AG10803 (cell line): Measurements from ENCODE around the gene ST7L.

ENCODE experiments used
- DNase-seq: peaks from one replicate; pipeline ENCODE4 v3.0.0; 2010; ENCODE audit warnings: low read depth
- H3K4me3 ChIP-seq: 2 replicates; pipeline ENCODE4 v1.5.1; 2011; ENCODE audit warnings: mild to moderate bottlenecking, low read length, control low read depth
- CTCF ChIP-seq: conservative IDR thresholded peaks from 2 replicates; pipeline ENCODE4 v1.5.1; 2011; ENCODE audit warnings: mild to moderate bottlenecking, low read length, control low read depth, inconsistent platforms

Gene ST7L

GRCh38 chr1:112517646-112518045, 101.3 kb downstream of the ST7L start:
- TF ChIP-seq CTCF = no peak
- no peak for DNase-seq
- H3K4me3 ChIP-seq = no peak overlapping the region

- no peak for DNase-seq
- H3K4me3 ChIP-seq = no peak overlapping the region
- TF ChIP-seq CTCF = no peak
Measured at GRCh38 chr1:112517231-112517630, 101.7 kb downstream of the ST7L start.

GRCh38 chr1:112516141-112516540, 102.8 kb downstream of the ST7L start:
- no peak for TF ChIP-seq CTCF
- no peak overlapping the region for H3K4me3 ChIP-seq
- DNase-seq = no peak

- TF ChIP-seq CTCF = no peak
- peak; percentile 50 for DNase-seq
Measured at GRCh38 chr1:112515311-112516009, 103.5 kb downstream of the ST7L start.

GRCh38 chr1:112514901-112515300, 104.0 kb downstream of the ST7L start:
- TF ChIP-seq CTCF = no peak
- DNase-seq = no peak
- no peak overlapping the region for H3K4me3 ChIP-seq

More at GRCh38 chr1:112515311-112516009, 103.5 kb downstream of the ST7L start:
- no peak overlapping the region for H3K4me3 ChIP-seq

- no peak for DNase-seq
- no peak overlapping the region for H3K4me3 ChIP-seq
- TF ChIP-seq CTCF = no peak
Measured at GRCh38 chr1:112513112-112513870, 105.7 kb downstream of the ST7L start.

- H3K4me3 ChIP-seq = no peak overlapping the region
- TF ChIP-seq CTCF = no peak
- DNase-seq = no peak
Measured at GRCh38 chr1:112511897-112512296, 107.0 kb downstream of the ST7L start.
